ENCODE measurements around the gene MDH1B.

DNA sequence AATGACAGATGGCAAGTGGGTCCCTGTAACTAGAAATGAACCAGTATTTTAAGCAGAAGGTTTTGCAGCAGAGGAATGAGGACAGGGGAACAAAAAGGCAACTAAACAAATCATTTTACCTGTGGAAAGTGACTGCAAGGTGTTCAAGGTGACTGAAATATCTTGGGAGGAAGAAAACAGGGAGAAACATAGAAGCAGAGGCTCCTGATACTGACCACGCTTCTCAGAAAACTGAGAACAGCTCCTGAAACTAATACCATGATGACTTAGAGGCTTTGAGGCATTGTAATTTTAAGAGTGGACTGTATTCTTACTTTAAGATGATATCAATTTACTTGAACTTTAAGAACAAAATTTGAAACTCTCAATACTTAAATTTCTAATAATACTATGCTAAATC lies 46.8 kb downstream of the MDH1B start, which contains the start of gene DYTN:
- TF ChIP-seq, protein P1, sequence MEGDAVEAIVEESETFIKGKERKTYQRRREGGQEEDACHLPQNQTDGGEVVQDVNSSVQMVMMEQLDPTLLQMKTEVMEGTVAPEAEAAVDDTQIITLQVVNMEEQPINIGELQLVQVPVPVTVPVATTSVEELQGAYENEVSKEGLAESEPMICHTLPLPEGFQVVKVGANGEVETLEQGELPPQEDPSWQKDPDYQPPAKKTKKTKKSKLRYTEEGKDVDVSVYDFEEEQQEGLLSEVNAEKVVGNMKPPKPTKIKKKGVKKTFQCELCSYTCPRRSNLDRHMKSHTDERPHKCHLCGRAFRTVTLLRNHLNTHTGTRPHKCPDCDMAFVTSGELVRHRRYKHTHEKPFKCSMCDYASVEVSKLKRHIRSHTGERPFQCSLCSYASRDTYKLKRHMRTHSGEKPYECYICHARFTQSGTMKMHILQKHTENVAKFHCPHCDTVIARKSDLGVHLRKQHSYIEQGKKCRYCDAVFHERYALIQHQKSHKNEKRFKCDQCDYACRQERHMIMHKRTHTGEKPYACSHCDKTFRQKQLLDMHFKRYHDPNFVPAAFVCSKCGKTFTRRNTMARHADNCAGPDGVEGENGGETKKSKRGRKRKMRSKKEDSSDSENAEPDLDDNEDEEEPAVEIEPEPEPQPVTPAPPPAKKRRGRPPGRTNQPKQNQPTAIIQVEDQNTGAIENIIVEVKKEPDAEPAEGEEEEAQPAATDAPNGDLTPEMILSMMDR (IDR thresholded peaks at IDR 0.05): no peak
- no peak for TF ChIP-seq POLR2A (IDR thresholded peaks at IDR 0.05)
